Measurements from ENCODE around the gene EPHA7.

The EPHA7 gene

DNA sequence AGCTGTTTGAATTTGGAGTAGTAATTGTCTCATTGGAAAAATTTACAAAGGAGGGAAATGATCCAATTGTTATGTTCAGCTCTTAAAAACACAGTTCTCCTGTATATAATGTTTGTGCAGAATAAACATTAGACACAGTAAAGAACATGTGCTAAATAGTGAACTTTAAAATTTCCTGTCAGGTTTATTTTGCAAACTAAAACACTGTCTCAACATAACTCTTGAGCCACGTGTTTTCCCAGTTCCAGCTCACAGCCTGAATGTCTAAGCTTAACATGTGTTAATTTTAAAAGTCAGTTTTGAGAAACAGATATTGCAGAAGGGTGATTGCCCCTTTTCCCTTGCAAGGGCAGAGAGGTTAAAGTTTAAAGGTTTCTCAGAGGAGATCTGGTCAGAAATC is 20.6 kb downstream of the EPHA7 start:
- CTCF ChIA-PET = no interaction called here
- H3K4me3 ChIP-seq (ENCODE audit: low read depth, low read length) = no peak overlapping the region
- DNase-seq (ENCODE audit: low read depth, low spot score) = no peak
- POLR2A ChIA-PET = no interaction called here
- no peak for TF ChIP-seq CTCF (IDR thresholded peaks at IDR 0.05; ENCODE audit: insufficient read depth, low read length, missing control alignments)

- no peak for TF ChIP-seq CTCF (IDR thresholded peaks at IDR 0.05; ENCODE audit: insufficient read depth, low read length, missing control alignments)
These were observed 24.9 kb downstream of the EPHA7 start for GRCh38 chr6:93394471-93394870.

GRCh38 chr6:93393554-93394074 is 25.7 kb downstream of the EPHA7 start:
- CTCF ChIA-PET = no interaction called here
- no peak for DNase-seq (ENCODE audit: low read depth, low spot score)
- H3K4me3 ChIP-seq (ENCODE audit: low read depth, low read length) = no peak overlapping the region

More at GRCh38 chr6:93394471-93394870, 24.9 kb downstream of the EPHA7 start:
- POLR2A ChIA-PET = no interaction called here
- no peak for DNase-seq (ENCODE audit: low read depth, low spot score)
- no peak overlapping the region for H3K4me3 ChIP-seq (ENCODE audit: low read depth, low read length)
- CTCF ChIA-PET = no interaction called here

DNA sequence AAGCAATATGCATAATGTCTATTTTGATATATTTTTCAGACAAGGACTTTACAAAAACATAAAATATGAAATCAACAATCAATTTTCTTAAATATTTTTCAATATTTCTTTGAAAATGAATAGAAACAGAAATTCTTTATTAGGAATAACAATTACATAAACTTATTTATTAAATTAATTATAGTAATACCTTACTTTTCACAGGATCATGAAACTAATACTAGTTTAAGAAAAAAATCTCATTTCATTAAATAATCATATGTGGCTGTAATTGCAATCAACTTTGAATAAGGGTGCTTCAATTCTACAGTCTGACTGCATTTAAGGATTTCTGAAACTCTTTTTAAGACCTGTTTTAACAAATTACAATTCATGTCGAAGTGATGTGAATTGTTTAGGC is 26.6 kb downstream of the EPHA7 start:
- ChIA-PET CTCF (no interaction called here), POLR2A (no interaction called here)
- DNase-seq (ENCODE audit: low read depth, low spot score) = no peak
- TF ChIP-seq CTCF (IDR thresholded peaks at IDR 0.05; ENCODE audit: insufficient read depth, low read length, missing control alignments) = no peak
- no peak overlapping the region for H3K4me3 ChIP-seq (ENCODE audit: low read depth, low read length)

More at GRCh38 chr6:93393554-93394074, 25.7 kb downstream of the EPHA7 start:
- POLR2A ChIA-PET = no interaction called here
- no peak for TF ChIP-seq CTCF (IDR thresholded peaks at IDR 0.05; ENCODE audit: insufficient read depth, low read length, missing control alignments)

- CTCF ChIA-PET = interaction anchor here (0.6 kb wide), 1 partner anchor 1909 kb away, joined by 3 read pairs; no protein-coding TSS in a partner anchor
These were observed 27.4 kb downstream of the EPHA7 start for GRCh38 chr6:93391965-93392364.

DNA sequence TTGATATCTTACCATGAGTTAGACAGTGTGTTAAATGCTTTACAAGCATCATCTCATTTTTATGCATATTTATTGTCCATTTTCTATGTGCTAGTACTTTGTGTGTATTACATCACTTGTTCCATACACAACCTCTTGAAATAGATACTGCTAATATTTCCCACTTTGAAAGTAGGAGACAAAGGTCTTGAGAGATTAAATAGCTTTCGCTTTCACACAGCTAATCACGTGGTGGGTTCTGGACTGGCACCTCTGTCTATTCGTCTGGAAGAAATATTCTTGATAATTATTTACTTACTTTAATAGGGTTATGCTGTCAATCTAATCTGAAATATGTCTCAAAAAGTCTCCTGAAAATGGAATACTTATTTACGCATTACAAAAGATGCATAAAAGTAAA is 30.2 kb downstream of the EPHA7 start:
- no peak for TF ChIP-seq CTCF (IDR thresholded peaks at IDR 0.05; ENCODE audit: insufficient read depth, low read length, missing control alignments)
- ChIA-PET POLR2A (no interaction called here), CTCF (no interaction called here)

More at GRCh38 chr6:93391965-93392364, 27.4 kb downstream of the EPHA7 start:
- no peak for DNase-seq (ENCODE audit: low read depth, low spot score)
- no peak overlapping the region for H3K4me3 ChIP-seq (ENCODE audit: low read depth, low read length)
- POLR2A ChIA-PET = no interaction called here
- no peak for TF ChIP-seq CTCF (IDR thresholded peaks at IDR 0.05; ENCODE audit: insufficient read depth, low read length, missing control alignments)

More for the DNA sequence above, 30.2 kb downstream of the EPHA7 start:
- no peak overlapping the region for H3K4me3 ChIP-seq (ENCODE audit: low read depth, low read length)
- DNase-seq (ENCODE audit: low read depth, low spot score) = no peak
